Nephron progenitor cell (in vitro differentiated cells): ENCODE measurements around the gene PTGER3.

ENCODE experiments used
- DNase-seq: peaks from one replicate; pipeline ENCODE4 v3.0.0; 2021
- H3K27ac Mint-ChIP-seq: 2 replicates; pipeline ENCODE4 v1.8.0; 2021; ENCODE audit warnings: mild to moderate bottlenecking, moderate library complexity, mixed read lengths
- H3K27me3 Mint-ChIP-seq: 2 replicates; pipeline ENCODE4 v1.8.0; 2021; ENCODE audit warnings: mild to moderate bottlenecking, low read depth, mixed read lengths; ENCODE audit not compliant: poor library complexity
- H3K36me3 Mint-ChIP-seq: 2 replicates; pipeline ENCODE4 v1.8.0; 2021; ENCODE audit warnings: low read depth, mixed read lengths
- H3K4me1 Mint-ChIP-seq: 2 replicates; pipeline ENCODE4 v1.8.0; 2021; ENCODE audit warnings: mixed read lengths
- H3K4me3 Mint-ChIP-seq: 2 replicates; pipeline ENCODE4 v1.8.0; 2021; ENCODE audit warnings: mild to moderate bottlenecking, moderate library complexity, mixed read lengths
- H3K9me3 Mint-ChIP-seq: 2 replicates; pipeline ENCODE4 v1.8.0; 2021; ENCODE audit warnings: mild to moderate bottlenecking, moderate library complexity, mixed read lengths
- CTCF ChIP-seq: fragments of 200-600 bp; sonication (generic); IDR thresholded peaks from 2 replicates; pipeline ENCODE4 v1.5.0; 2021; ENCODE audit warnings: antibody characterized with exemption

The PTGER3 gene

GRCh38 chr1:71019233-71019969, 28.2 kb downstream of the PTGER3 start:
- H3K27ac Mint-ChIP-seq: no peak overlapping the region
- no peaks in the 10 kb centered on the region for H3K36me3 Mint-ChIP-seq
- no peaks in the 10 kb centered on the region for H3K27me3 Mint-ChIP-seq
- no peaks in the 10 kb centered on the region for H3K9me3 Mint-ChIP-seq
- H3K4me1 Mint-ChIP-seq: no peaks in the 10 kb centered on the region
- no peak overlapping the region for H3K4me3 Mint-ChIP-seq
- DNase-seq: no peak
- TF ChIP-seq CTCF: no peak

- H3K36me3 Mint-ChIP-seq: no peaks in the 10 kb centered on the region
- H3K27me3 Mint-ChIP-seq: no peaks in the 10 kb centered on the region
- H3K9me3 Mint-ChIP-seq: no peaks in the 10 kb centered on the region
- no peaks in the 10 kb centered on the region for H3K4me1 Mint-ChIP-seq
- H3K27ac Mint-ChIP-seq: no peak overlapping the region
- H3K4me3 Mint-ChIP-seq: no peak overlapping the region
- DNase-seq: no peak
- no peak for TF ChIP-seq CTCF
Measured at GRCh38 chr1:71018791-71019190, 28.8 kb downstream of the PTGER3 start.

GRCh38 chr1:71015745-71016144, 31.9 kb downstream of the PTGER3 start:
- Mint-ChIP-seq H3K9me3 (no peaks in the 10 kb centered on the region), H3K27ac (no peak overlapping the region), H3K27me3 (no peaks in the 10 kb centered on the region)

GRCh38 chr1:71014178-71014579, 33.4 kb downstream of the PTGER3 start:
- Mint-ChIP-seq H3K36me3 (no peaks in the 10 kb centered on the region), H3K4me1 (no peaks in the 10 kb centered on the region), H3K4me3 (no peak overlapping the region), H3K9me3 (no peaks in the 10 kb centered on the region), H3K27ac (no peak overlapping the region), H3K27me3 (no peaks in the 10 kb centered on the region)
- DNase-seq: no peak
- TF ChIP-seq CTCF: no peak

More at GRCh38 chr1:71015745-71016144, 31.9 kb downstream of the PTGER3 start:
- DNase-seq: no peak
- no peak overlapping the region for H3K4me3 Mint-ChIP-seq
- TF ChIP-seq CTCF: no peak
- no peaks in the 10 kb centered on the region for H3K36me3 Mint-ChIP-seq
- H3K4me1 Mint-ChIP-seq: no peaks in the 10 kb centered on the region

GRCh38 chr1:71002709-71003475, 44.7 kb downstream of the PTGER3 start:
- H3K27ac Mint-ChIP-seq: no peak overlapping the region
- no peak for TF ChIP-seq CTCF
- H3K36me3 Mint-ChIP-seq: no peaks in the 10 kb centered on the region
- no peaks in the 10 kb centered on the region for H3K9me3 Mint-ChIP-seq
- no peak overlapping the region for H3K4me3 Mint-ChIP-seq
- no peaks in the 10 kb centered on the region for H3K4me1 Mint-ChIP-seq
- peaks cover 5% of the 10 kb centered on the region for H3K27me3 Mint-ChIP-seq
- DNase-seq: no peak
